RPMI7951 (cell line): Measurements from ENCODE around the gene SETBP1. TPM values are rescaled to one million over a fixed set of nuclear protein-coding genes. Genes with fewer than 3 reads are reported as not detected.

ENCODE experiments used
- DNase-seq: peaks from one replicate; pipeline ENCODE4 v3.0.0-alpha.2; 2012; ENCODE audit warnings: low read depth
- total RNA-seq: library from RNA; depleted of rRNA; stranded (reverse); fragments of >200 nt; shearing (Covaris generic); gene quantifications from 2 replicates; pipeline ENCODE4 v1.2.3, GENCODE V29; 2014

SETBP1 gene
- total RNA-seq, 1 experiment from 2014 or later = 5.5 TPM

GRCh38 chr18:45023519-45023918 is 342.8 kb downstream of the SETBP1 start:
- DNase-seq = no peak

GRCh38 chr18:45024357-45025088 is 343.8 kb downstream of the SETBP1 start:
- DNase-seq = no peak

GRCh38 chr18:45025089-45025450 is 344.4 kb downstream of the SETBP1 start:
- no peak for DNase-seq

GRCh38 chr18:45026162-45026561 is 345.5 kb downstream of the SETBP1 start:
- DNase-seq = no peak

GRCh38 chr18:45034179-45034578 is 353.5 kb downstream of the SETBP1 start:
- DNase-seq = no peak

GRCh38 chr18:45037618-45038017 is 356.9 kb downstream of the SETBP1 start:
- no peak for DNase-seq

GRCh38 chr18:45039376-45039775 is 358.7 kb downstream of the SETBP1 start:
- no peak for DNase-seq

GRCh38 chr18:45040879-45041278 is 360.2 kb downstream of the SETBP1 start:
- no peak for DNase-seq

- no peak for DNase-seq
Observed at GRCh38 chr18:45044787-45045186, 364.1 kb downstream of the SETBP1 start.

GRCh38 chr18:45046228-45046627 is 365.5 kb downstream of the SETBP1 start:
- DNase-seq = no peak

GRCh38 chr18:45046961-45047360 is 366.3 kb downstream of the SETBP1 start:
- no peak for DNase-seq

- DNase-seq = no peak
Observed at GRCh38 chr18:45049578-45050319, 369.1 kb downstream of the SETBP1 start.

GRCh38 chr18:45050712-45051601 is 370.3 kb downstream of the SETBP1 start:
- peak; percentile 90 for DNase-seq

- DNase-seq = peak; percentile 9
Observed at GRCh38 chr18:45054636-45055035, 373.9 kb downstream of the SETBP1 start.

- no peak for DNase-seq
Observed at GRCh38 chr18:45055811-45056210, 375.1 kb downstream of the SETBP1 start.

- DNase-seq = peak; percentile 17
Observed at GRCh38 chr18:45056926-45057325, 376.2 kb downstream of the SETBP1 start.

- no peak for DNase-seq
Observed at GRCh38 chr18:45057955-45058600, 377.4 kb downstream of the SETBP1 start.

- peak; percentile 93 for DNase-seq
Observed at GRCh38 chr18:45059695-45060094, 379.0 kb downstream of the SETBP1 start.

GRCh38 chr18:45060102-45060501 is 379.4 kb downstream of the SETBP1 start:
- peak; percentile 10 for DNase-seq

- no peak for DNase-seq
Observed at GRCh38 chr18:45061359-45061758, 380.7 kb downstream of the SETBP1 start.

- no peak for DNase-seq
Observed at GRCh38 chr18:45063246-45064038, 382.8 kb downstream of the SETBP1 start.
